Choroid plexus epithelial cell (primary cell): ENCODE data around the gene ARPP19.
"Not testable (repeated sequence)": the region's sequence is repeated elsewhere in the genome, so short reads cannot be mapped to it uniquely, and the experiment has no call there.

Experiments used
- DNase-seq: peaks from one replicate; pipeline ENCODE4 v3.0.0-alpha.2; 2010; ENCODE audit warnings: low read depth
- H3K4me3 ChIP-seq: 2 replicates; pipeline ENCODE4 v1.5.1; 2011; ENCODE audit warnings: low read depth, mild to moderate bottlenecking, control low read depth, low read length, moderate library complexity
- CTCF ChIP-seq: conservative IDR thresholded peaks from 2 replicates; pipeline ENCODE4 v1.5.1; 2011; ENCODE audit warnings: low read depth, mild to moderate bottlenecking, control low read depth, inconsistent platforms, low read length, moderate library complexity

ARPP19 gene

GRCh38 chr15:52576692-52577091 is 7.9 kb upstream of the ARPP19 start:
- no peak for TF ChIP-seq CTCF
- no peak for DNase-seq
- H3K4me3 ChIP-seq: no peak overlapping the region

GRCh38 chr15:52575573-52575972 is 6.7 kb upstream of the ARPP19 start:
- not testable (repeated sequence) for H3K4me3 ChIP-seq, DNase-seq

- TF ChIP-seq CTCF: no peak
- no peak for DNase-seq
- no peak overlapping the region for H3K4me3 ChIP-seq
These were observed 6.2 kb upstream of the ARPP19 start for GRCh38 chr15:52575072-52575471.

GRCh38 chr15:52574623-52575022 is 5.8 kb upstream of the ARPP19 start:
- DNase-seq, H3K4me3 ChIP-seq: not testable (repeated sequence)

- no peak for TF ChIP-seq CTCF
These were observed 794 bp downstream of the ARPP19 start for GRCh38 chr15:52567871-52568600.

GRCh38 chr15:52566889-52567288 is 1.9 kb downstream of the ARPP19 start:
- TF ChIP-seq CTCF: no peak
- no peak for DNase-seq
- H3K4me3 ChIP-seq: no peak overlapping the region

More at GRCh38 chr15:52567871-52568600, 794 bp downstream of the ARPP19 start:
- H3K4me3 ChIP-seq: peak overlapping the region; percentile 89
- DNase-seq: peak; percentile 48

GRCh38 chr15:52565417-52566358 is 3.1 kb downstream of the ARPP19 start:
- peak; percentile 66 for DNase-seq
- H3K4me3 ChIP-seq: not testable (repeated sequence)

GRCh38 chr15:52563501-52564060 is 5.2 kb downstream of the ARPP19 start:
- H3K4me3 ChIP-seq: no peak overlapping the region
- no peak for DNase-seq
- no peak for TF ChIP-seq CTCF
